ENCODE results near the gene ATP10D.

The ATP10D gene

GRCh38 chr4:47531954-47532321 lies 46.9 kb downstream of the ATP10D start:
- no peak overlapping the region for H3K4me3 ChIP-seq (ENCODE audit: severe bottlenecking)
- ATAC-seq (ENCODE audit: low read depth) (no peak), DNase-seq (ENCODE audit: low spot score) (no peak)
- TF ChIP-seq CTCF (IDR thresholded peaks at IDR 0.05; ENCODE audit: poor library complexity, severe bottlenecking) = no peak
- peaks cover 38% of the 10 kb centered on the region for H3K4me1 ChIP-seq (ENCODE audit: insufficient read depth, poor library complexity, severe bottlenecking)
- peaks cover 34% of the 10 kb centered on the region for H3K36me3 ChIP-seq (ENCODE audit: low read depth)
- H3K27me3 ChIP-seq (ENCODE audit: insufficient read depth, poor library complexity, severe bottlenecking) = no peaks in the 10 kb centered on the region
- no peaks in the 10 kb centered on the region for H3K9me3 ChIP-seq (ENCODE audit: severe bottlenecking)
- peak overlapping the region; percentile 97 for H3K27ac ChIP-seq (ENCODE audit: poor library complexity, severe bottlenecking)

DNA sequence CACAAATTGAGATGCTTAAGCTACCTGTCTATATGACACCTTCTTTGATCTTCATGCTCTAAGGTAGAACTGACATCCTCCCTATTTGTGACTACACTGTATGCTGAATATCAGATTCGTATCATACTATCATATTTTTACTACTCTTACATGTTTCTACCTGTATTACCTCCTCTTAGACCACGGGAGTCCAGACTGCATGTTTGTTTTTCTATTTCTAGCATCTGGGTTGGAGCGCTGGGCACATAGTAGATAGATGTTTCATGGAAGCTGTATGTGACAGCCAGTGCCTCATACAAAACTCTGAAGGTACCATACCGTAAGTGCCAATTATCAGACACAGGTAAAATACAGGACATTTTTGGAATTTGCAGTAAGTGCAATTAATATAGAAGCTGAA lies 47.6 kb downstream of the ATP10D start:
- H3K9me3 ChIP-seq (ENCODE audit: severe bottlenecking) = no peaks in the 10 kb centered on the region
- no peak for ATAC-seq (ENCODE audit: low read depth)
- H3K4me3 ChIP-seq (ENCODE audit: severe bottlenecking) = no peak overlapping the region
- H3K4me1 ChIP-seq (ENCODE audit: insufficient read depth, poor library complexity, severe bottlenecking) = peaks cover 38% of the 10 kb centered on the region
- no peaks in the 10 kb centered on the region for H3K27me3 ChIP-seq (ENCODE audit: insufficient read depth, poor library complexity, severe bottlenecking)
- no peak for DNase-seq (ENCODE audit: low spot score)
- peaks cover 35% of the 10 kb centered on the region for H3K36me3 ChIP-seq (ENCODE audit: low read depth)
- no peak for TF ChIP-seq CTCF (IDR thresholded peaks at IDR 0.05; ENCODE audit: poor library complexity, severe bottlenecking)
- H3K27ac ChIP-seq (ENCODE audit: poor library complexity, severe bottlenecking) = peak overlapping the region; percentile 97

DNA sequence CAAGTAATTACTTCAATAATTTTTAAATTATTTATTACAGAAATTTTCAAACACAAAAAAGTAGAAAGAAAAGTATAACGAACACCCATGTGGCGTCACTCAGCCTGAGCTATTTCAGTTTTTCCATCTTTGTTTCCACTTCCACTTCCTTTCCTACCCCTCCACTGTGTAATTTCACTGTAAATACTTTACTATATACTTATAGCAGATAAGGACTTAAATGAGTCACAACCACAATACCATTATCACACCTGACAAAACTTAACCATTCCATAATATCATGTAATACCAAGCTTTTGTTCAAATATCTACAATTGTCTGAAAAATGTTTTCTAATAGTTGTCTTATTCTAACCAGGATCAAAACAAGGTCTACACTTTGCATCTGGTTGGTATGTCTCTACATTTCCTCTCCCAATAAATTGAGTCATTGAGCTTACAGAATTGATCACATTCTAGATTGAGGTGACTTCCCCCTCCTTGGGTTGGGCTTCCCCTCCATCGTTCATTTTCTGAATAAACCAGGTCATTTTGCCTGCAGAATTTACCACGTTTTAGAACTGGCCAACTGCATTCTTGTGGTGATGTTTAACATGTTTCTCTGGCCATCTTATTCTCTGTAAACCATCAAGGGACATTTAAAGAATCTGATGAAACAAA lies 48.7 kb downstream of the ATP10D start:
- Histone ChIP-seq H3K36me3 (ENCODE audit: low read depth) (peaks cover 30% of the 10 kb centered on the region), H3K27ac (ENCODE audit: poor library complexity, severe bottlenecking) (peak overlapping the region; percentile 97), H3K27me3 (ENCODE audit: insufficient read depth, poor library complexity, severe bottlenecking) (no peaks in the 10 kb centered on the region), H3K9me3 (ENCODE audit: severe bottlenecking) (no peaks in the 10 kb centered on the region), H3K4me3 (ENCODE audit: severe bottlenecking) (no peak overlapping the region), H3K4me1 (ENCODE audit: insufficient read depth, poor library complexity, severe bottlenecking) (peaks cover 38% of the 10 kb centered on the region)
- TF ChIP-seq CTCF (IDR thresholded peaks at IDR 0.05; ENCODE audit: poor library complexity, severe bottlenecking) = no peak
- ATAC-seq (ENCODE audit: low read depth) (no peak), DNase-seq (ENCODE audit: low spot score) (no peak)

DNA sequence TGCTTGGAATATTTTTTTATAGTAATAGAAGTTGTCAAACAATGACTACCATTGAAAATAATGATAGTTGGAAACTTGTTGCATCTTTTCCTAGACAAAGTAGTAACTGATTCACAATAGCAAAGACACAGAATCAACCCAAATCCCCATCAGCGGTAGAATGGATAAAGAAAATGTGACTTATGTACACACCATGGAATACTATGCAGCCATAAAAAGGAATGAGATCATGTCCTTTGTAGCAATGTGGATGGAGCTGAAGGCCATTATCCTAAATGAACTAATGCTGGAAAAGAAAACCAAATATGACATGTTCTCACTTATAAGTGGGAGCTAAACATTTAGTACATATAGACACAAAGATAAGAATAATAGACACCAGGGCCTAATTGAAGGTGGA lies 49.7 kb downstream of the ATP10D start:
- Histone ChIP-seq H3K4me1 (ENCODE audit: insufficient read depth, poor library complexity, severe bottlenecking) (peaks cover 38% of the 10 kb centered on the region), H3K9me3 (ENCODE audit: severe bottlenecking) (no peaks in the 10 kb centered on the region), H3K27me3 (ENCODE audit: insufficient read depth, poor library complexity, severe bottlenecking) (no peaks in the 10 kb centered on the region), H3K27ac (ENCODE audit: poor library complexity, severe bottlenecking) (no peak overlapping the region), H3K36me3 (ENCODE audit: low read depth) (peaks cover 27% of the 10 kb centered on the region; the same call in 1 of the 2 replicates), H3K4me3 (ENCODE audit: severe bottlenecking) (no peak overlapping the region)
- TF ChIP-seq CTCF (IDR thresholded peaks at IDR 0.05; ENCODE audit: poor library complexity, severe bottlenecking) = no peak
- DNase-seq (ENCODE audit: low spot score) (no peak), ATAC-seq (ENCODE audit: low read depth) (no peak)

DNA sequence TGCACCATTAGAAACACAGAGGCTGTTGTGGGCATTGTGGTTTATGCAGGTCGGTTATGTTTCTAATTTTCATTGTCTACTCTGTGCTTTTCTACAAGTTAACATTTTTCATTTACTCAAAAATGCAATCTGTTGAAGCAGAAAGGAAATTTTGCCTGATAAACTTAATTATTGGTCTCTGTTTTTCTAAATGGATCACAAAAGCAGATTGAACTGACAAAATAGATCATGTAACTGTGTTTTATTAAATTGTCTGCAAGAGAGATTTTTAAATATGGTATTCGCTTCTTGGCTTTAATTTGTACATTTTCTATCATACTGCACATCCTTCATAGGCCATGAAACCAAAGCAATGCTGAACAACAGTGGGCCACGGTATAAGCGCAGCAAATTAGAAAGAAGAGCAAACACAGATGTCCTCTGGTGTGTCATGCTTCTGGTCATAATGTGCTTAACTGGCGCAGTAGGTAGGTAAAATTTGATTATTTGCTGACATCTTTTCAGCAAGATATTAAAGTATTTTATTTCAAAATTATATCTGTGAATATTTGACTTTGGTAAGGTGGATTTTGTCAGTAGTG lies 50.6 kb downstream of the ATP10D start:
- H3K4me1 ChIP-seq (ENCODE audit: insufficient read depth, poor library complexity, severe bottlenecking) = peaks cover 31% of the 10 kb centered on the region
- no peaks in the 10 kb centered on the region for H3K9me3 ChIP-seq (ENCODE audit: severe bottlenecking)
- no peak for TF ChIP-seq CTCF (IDR thresholded peaks at IDR 0.05; ENCODE audit: poor library complexity, severe bottlenecking)
- H3K36me3 ChIP-seq (ENCODE audit: low read depth) = peaks cover 22% of the 10 kb centered on the region; the same call in 1 of the 2 replicates
- no peak for DNase-seq (ENCODE audit: low spot score)
- no peak overlapping the region for H3K27ac ChIP-seq (ENCODE audit: poor library complexity, severe bottlenecking)
- no peak for ATAC-seq (ENCODE audit: low read depth)
- no peaks in the 10 kb centered on the region for H3K27me3 ChIP-seq (ENCODE audit: insufficient read depth, poor library complexity, severe bottlenecking)
- H3K4me3 ChIP-seq (ENCODE audit: severe bottlenecking) = no peak overlapping the region

Data from RWPE2 (cell line).